Measurements from ENCODE around the gene ACY1.
A peak's percentile ranks its signal among the peaks of the same experiment; 100 is the strongest.

The ACY1 gene

GRCh38 chr3:51961011-51961410 lies 22.3 kb upstream of the ACY1 start:
- peaks cover 2% of the 10 kb centered on the region for H3K36me3 ChIP-seq (ENCODE audit: control insufficient read depth, insufficient read depth, low read length)
- no peaks in the 10 kb centered on the region for H3K9me3 ChIP-seq (ENCODE audit: control insufficient read depth, insufficient read depth, low read length)
- H3K27me3 ChIP-seq (ENCODE audit: control insufficient read depth, insufficient read depth, low read length), result peaks cover 28% of the 10 kb centered on the region
- no peak overlapping the region for H3K4me3 ChIP-seq (ENCODE audit: low read depth, low read length)
- H3K9ac ChIP-seq (ENCODE audit: low read depth, low read length), result no peak overlapping the region
- peaks cover 18% of the 10 kb centered on the region for H3K4me1 ChIP-seq (ENCODE audit: control insufficient read depth, insufficient read depth, low read length)

DNA sequence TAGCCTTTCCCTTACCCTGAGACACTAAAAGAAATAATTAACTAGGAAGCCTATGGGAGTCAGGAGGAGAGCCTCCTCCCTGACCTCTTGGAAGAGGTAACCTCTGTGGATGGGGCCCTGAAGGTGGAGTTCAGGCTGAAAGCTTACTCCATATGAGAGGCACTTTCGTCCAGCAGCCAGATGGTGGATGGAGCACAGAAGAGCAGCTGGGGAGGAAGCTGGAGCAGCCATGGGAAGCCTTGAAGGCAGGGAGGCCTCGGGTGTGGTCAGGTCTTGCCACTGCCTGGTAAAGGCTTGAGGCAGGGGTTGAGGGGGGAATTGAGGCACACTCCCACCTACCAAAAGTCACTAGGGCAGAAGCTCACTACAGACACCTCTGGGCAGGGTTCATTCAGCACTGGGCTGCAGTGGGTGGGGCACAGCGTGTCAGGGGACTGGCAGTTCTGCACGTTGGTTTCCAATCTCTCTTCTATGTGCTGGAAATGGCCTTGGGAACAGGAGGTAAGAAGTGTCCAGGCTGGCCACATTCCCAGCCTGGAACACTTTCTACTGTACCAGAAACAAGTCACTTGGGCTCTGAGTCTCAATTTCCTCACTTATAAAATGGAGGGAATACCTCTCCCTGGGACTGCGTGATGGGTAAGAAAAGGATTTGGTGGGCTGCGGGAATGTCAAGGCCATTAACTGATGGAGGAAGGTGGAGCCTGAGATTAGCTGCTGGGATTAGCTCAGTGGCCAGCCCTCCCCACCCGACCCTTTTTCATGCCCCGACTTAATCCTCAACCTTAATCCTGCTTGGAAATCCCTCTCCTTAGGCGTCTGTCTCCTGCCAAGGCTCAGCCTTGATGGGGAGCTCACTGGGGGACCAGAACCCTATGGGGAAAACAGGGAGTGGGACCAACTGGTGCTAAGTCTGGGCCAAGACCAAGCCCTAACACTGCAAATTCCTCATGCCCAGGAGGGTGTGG lies 21.4 kb upstream of the ACY1 start:
- no peak overlapping the region for H3K4me3 ChIP-seq (ENCODE audit: low read depth, low read length)
- H3K36me3 ChIP-seq (ENCODE audit: control insufficient read depth, insufficient read depth, low read length), result peaks cover 2% of the 10 kb centered on the region
- H3K27me3 ChIP-seq (ENCODE audit: control insufficient read depth, insufficient read depth, low read length), result peaks cover 27% of the 10 kb centered on the region
- H3K4me1 ChIP-seq (ENCODE audit: control insufficient read depth, insufficient read depth, low read length), result peaks cover 20% of the 10 kb centered on the region
- H3K9ac ChIP-seq (ENCODE audit: low read depth, low read length), result no peak overlapping the region
- no peaks in the 10 kb centered on the region for H3K9me3 ChIP-seq (ENCODE audit: control insufficient read depth, insufficient read depth, low read length)

DNA sequence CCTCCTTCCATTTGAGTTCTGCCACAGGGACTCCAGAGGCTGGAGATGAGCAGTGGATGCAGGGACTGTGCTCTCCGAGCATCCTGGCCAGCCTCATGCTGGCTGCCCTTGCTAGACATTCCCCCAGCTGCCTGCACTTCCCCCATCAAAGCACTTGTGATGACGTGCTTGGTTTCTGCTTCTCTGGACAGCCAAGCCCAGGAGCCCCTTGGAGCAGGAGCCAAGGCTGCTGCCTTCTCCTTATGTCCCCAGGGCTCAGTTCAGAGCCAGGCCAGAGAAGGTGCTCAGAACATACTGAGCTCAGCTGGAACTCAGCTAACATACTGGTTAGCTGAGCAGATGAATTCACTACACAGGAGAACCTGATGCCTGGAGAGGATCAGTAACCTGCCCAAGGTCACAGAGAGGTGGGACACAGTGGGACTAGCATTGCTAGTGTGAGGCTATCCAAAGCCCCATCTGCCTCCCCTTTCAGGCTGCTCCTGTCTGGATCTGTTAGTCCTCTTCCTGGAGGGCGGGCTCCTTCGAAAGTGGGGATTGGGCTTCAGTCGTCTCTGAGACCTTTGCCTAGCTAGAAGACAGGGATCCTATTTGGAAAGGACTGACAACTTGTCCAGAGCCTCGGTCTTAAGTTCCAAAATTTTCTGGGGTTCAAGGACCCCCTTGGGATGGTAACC lies 20.3 kb upstream of the ACY1 start:
- no peak overlapping the region for H3K4me3 ChIP-seq (ENCODE audit: low read depth, low read length)
- peaks cover 26% of the 10 kb centered on the region for H3K27me3 ChIP-seq (ENCODE audit: control insufficient read depth, insufficient read depth, low read length)
- H3K4me1 ChIP-seq (ENCODE audit: control insufficient read depth, insufficient read depth, low read length), result peaks cover 20% of the 10 kb centered on the region
- H3K36me3 ChIP-seq (ENCODE audit: control insufficient read depth, insufficient read depth, low read length), result peaks cover 2% of the 10 kb centered on the region
- no peaks in the 10 kb centered on the region for H3K9me3 ChIP-seq (ENCODE audit: control insufficient read depth, insufficient read depth, low read length)
- no peak overlapping the region for H3K9ac ChIP-seq (ENCODE audit: low read depth, low read length)

GRCh38 chr3:51963951-51964451 lies 19.3 kb upstream of the ACY1 start:
- Histone ChIP-seq H3K4me1 (ENCODE audit: control insufficient read depth, insufficient read depth, low read length) (peaks cover 27% of the 10 kb centered on the region), H3K9ac (ENCODE audit: low read depth, low read length) (no peak overlapping the region), H3K4me3 (ENCODE audit: low read depth, low read length) (peak overlapping the region; percentile 22), H3K27me3 (ENCODE audit: control insufficient read depth, insufficient read depth, low read length) (peaks cover 26% of the 10 kb centered on the region), H3K36me3 (ENCODE audit: control insufficient read depth, insufficient read depth, low read length) (peaks cover 2% of the 10 kb centered on the region), H3K9me3 (ENCODE audit: control insufficient read depth, insufficient read depth, low read length) (no peaks in the 10 kb centered on the region)

DNA sequence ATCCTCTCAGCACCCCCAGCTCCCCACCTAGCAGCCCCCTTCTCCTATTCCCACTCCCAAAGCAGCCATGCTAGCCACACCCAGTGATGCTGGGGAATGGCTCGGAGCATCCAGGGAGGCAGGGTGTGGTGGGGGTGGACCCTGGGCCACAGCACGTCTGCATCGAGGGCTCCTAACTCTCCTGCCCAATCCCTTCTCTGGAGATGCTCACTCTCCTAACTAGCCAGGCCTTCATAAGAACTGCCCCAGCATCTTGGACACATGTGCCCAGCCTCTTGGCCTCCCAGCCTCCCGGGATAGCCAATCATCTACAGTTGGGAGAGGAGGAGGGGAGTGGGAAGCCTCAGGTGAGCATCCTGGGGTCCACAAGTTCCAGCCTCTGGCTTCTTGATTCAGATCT lies 18.8 kb upstream of the ACY1 start:
- Histone ChIP-seq H3K4me1 (ENCODE audit: control insufficient read depth, insufficient read depth, low read length) (peaks cover 29% of the 10 kb centered on the region), H3K9ac (ENCODE audit: low read depth, low read length) (no peak overlapping the region), H3K27me3 (ENCODE audit: control insufficient read depth, insufficient read depth, low read length) (peaks cover 26% of the 10 kb centered on the region), H3K9me3 (ENCODE audit: control insufficient read depth, insufficient read depth, low read length) (no peaks in the 10 kb centered on the region), H3K36me3 (ENCODE audit: control insufficient read depth, insufficient read depth, low read length) (peaks cover 2% of the 10 kb centered on the region), H3K4me3 (ENCODE audit: low read depth, low read length) (peak overlapping the region; percentile 22)

DNA sequence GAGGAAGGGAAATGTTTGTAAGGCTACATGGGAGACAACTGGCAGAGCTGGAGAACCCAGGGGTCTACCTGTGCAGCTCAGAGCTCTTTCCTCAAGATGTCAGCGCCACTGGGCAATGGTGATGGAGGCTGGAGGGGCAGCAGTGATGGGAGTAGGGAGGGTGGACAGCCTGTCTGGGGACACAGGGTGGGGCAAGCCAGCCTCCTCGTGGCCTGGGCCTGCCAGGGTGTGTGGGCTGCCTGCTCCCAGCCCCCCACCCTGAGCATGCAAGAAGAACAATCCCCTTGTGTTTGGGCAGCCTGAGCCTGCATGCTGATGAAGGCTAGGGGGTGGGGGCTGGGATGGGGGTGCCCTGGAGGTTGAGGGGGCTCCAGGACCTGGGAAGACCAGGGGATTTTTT lies 17.3 kb upstream of the ACY1 start:
- H3K9me3 ChIP-seq (ENCODE audit: control insufficient read depth, insufficient read depth, low read length), result no peaks in the 10 kb centered on the region
- H3K27me3 ChIP-seq (ENCODE audit: control insufficient read depth, insufficient read depth, low read length), result peaks cover 26% of the 10 kb centered on the region
- peak overlapping the region; percentile 22 for H3K4me3 ChIP-seq (ENCODE audit: low read depth, low read length)
- peaks cover 29% of the 10 kb centered on the region for H3K4me1 ChIP-seq (ENCODE audit: control insufficient read depth, insufficient read depth, low read length)
- no peaks in the 10 kb centered on the region for H3K36me3 ChIP-seq (ENCODE audit: control insufficient read depth, insufficient read depth, low read length)
- no peak overlapping the region for H3K9ac ChIP-seq (ENCODE audit: low read depth, low read length)

DNA sequence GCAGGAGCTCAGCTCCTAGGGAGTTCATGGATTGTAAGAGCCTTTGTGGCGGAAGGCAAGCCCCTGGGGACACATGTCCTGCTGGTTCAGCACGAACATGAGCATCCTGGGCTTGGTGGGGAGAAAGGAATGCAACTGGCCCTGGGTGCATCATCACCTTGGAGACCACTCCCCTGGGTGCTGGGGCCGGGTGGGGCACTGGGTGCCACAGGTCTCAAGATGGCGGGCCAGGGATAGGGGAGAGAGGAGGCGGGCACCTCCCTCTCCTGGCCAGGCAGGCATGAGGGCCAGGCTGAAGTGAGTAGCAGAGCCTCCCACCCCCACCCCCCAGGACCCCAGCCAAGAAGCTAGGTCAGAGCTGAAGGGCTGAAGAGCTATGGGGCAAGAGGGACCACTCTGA lies 16.8 kb upstream of the ACY1 start:
- peak overlapping the region; percentile 61 for H3K4me3 ChIP-seq (ENCODE audit: low read depth, low read length)
- peaks cover 4% of the 10 kb centered on the region for H3K36me3 ChIP-seq (ENCODE audit: control insufficient read depth, insufficient read depth, low read length)
- no peak overlapping the region for H3K9ac ChIP-seq (ENCODE audit: low read depth, low read length)

GRCh38 chr3:51966922-51967383 lies 16.4 kb upstream of the ACY1 start:
- Histone ChIP-seq H3K4me1 (ENCODE audit: control insufficient read depth, insufficient read depth, low read length) (peaks cover 29% of the 10 kb centered on the region), H3K36me3 (ENCODE audit: control insufficient read depth, insufficient read depth, low read length) (peaks cover 5% of the 10 kb centered on the region), H3K27me3 (ENCODE audit: control insufficient read depth, insufficient read depth, low read length) (peaks cover 26% of the 10 kb centered on the region), H3K9ac (ENCODE audit: low read depth, low read length) (no peak overlapping the region), H3K4me3 (ENCODE audit: low read depth, low read length) (peak overlapping the region; percentile 61), H3K9me3 (ENCODE audit: control insufficient read depth, insufficient read depth, low read length) (no peaks in the 10 kb centered on the region)

More for the DNA sequence above, 16.8 kb upstream of the ACY1 start:
- H3K27me3 ChIP-seq (ENCODE audit: control insufficient read depth, insufficient read depth, low read length), result peaks cover 26% of the 10 kb centered on the region
- peaks cover 29% of the 10 kb centered on the region for H3K4me1 ChIP-seq (ENCODE audit: control insufficient read depth, insufficient read depth, low read length)
- H3K9me3 ChIP-seq (ENCODE audit: control insufficient read depth, insufficient read depth, low read length), result no peaks in the 10 kb centered on the region

- Histone ChIP-seq H3K9me3 (ENCODE audit: control insufficient read depth, insufficient read depth, low read length) (no peaks in the 10 kb centered on the region), H3K36me3 (ENCODE audit: control insufficient read depth, insufficient read depth, low read length) (peaks cover 5% of the 10 kb centered on the region), H3K4me3 (ENCODE audit: low read depth, low read length) (peak within 1 kb of the TSS; percentile 78), H3K4me1 (ENCODE audit: control insufficient read depth, insufficient read depth, low read length) (peaks cover 29% of the 10 kb centered on the region), H3K27me3 (ENCODE audit: control insufficient read depth, insufficient read depth, low read length) (peaks cover 22% of the 10 kb centered on the region), H3K9ac (ENCODE audit: low read depth, low read length) (peak within 1 kb of the TSS; percentile 73)
These were observed 15.8 kb upstream of the ACY1 start, which contains the start of gene PCBP4 for GRCh38 chr3:51967384-51968169. Gene PCBP4 (minus strand): TSS chr3:51967454. CDS start chr3:51961240, 6,214 bp downstream.

- Histone ChIP-seq H3K4me3 (ENCODE audit: low read depth, low read length) (peak overlapping the region; percentile 78), H3K9me3 (ENCODE audit: control insufficient read depth, insufficient read depth, low read length) (no peaks in the 10 kb centered on the region), H3K27me3 (ENCODE audit: control insufficient read depth, insufficient read depth, low read length) (peaks cover 18% of the 10 kb centered on the region), H3K4me1 (ENCODE audit: control insufficient read depth, insufficient read depth, low read length) (peaks cover 26% of the 10 kb centered on the region), H3K36me3 (ENCODE audit: control insufficient read depth, insufficient read depth, low read length) (peaks cover 5% of the 10 kb centered on the region), H3K9ac (ENCODE audit: low read depth, low read length) (peak overlapping the region; percentile 73)
These were observed 15.1 kb upstream of the ACY1 start for GRCh38 chr3:51968170-51968775.
